ENCODE measurements around the gene ACAP1. TPM values are rescaled to one million over a fixed set of nuclear protein-coding genes. Genes with fewer than 3 reads are reported as not detected.

The ACAP1 gene
- total RNA-seq, 1 donor from 2014 or later, result 3.6 TPM

DNA sequence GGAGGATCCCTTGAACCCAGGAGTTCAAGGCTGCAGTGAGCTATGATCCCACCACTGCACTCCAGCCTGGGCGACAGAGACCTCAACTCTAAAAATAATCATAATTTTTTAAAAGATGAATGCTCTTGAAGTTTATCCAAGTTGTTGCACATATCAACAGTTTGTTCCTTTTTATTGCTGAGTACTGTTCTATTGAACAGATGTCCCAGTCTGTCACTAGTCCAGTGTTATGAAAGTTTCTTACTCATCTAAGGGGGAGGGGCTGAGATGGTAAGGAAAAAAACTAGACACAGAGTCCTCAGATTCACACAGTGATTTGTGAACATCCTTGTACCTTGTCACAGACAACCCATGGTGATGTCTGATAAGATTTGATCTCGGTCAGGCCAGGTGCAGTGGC, 3.9 kb downstream of the ACAP1 start:
- Histone ChIP-seq H3K36me3 (ENCODE audit: control insufficient read depth, insufficient read depth, low read length) (no peaks in the 10 kb centered on the region), H3K4me3 (ENCODE audit: low read depth, low read length) (no peak overlapping the region), H3K27me3 (ENCODE audit: control insufficient read depth, insufficient read depth, low read length) (peaks cover 13% of the 10 kb centered on the region)
- DNase-seq (ENCODE audit: low read depth), result no peak
- TF ChIP-seq, protein P1, sequence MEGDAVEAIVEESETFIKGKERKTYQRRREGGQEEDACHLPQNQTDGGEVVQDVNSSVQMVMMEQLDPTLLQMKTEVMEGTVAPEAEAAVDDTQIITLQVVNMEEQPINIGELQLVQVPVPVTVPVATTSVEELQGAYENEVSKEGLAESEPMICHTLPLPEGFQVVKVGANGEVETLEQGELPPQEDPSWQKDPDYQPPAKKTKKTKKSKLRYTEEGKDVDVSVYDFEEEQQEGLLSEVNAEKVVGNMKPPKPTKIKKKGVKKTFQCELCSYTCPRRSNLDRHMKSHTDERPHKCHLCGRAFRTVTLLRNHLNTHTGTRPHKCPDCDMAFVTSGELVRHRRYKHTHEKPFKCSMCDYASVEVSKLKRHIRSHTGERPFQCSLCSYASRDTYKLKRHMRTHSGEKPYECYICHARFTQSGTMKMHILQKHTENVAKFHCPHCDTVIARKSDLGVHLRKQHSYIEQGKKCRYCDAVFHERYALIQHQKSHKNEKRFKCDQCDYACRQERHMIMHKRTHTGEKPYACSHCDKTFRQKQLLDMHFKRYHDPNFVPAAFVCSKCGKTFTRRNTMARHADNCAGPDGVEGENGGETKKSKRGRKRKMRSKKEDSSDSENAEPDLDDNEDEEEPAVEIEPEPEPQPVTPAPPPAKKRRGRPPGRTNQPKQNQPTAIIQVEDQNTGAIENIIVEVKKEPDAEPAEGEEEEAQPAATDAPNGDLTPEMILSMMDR (IDR thresholded peaks at IDR 0.05; ENCODE audit: insufficient read depth, low read length, poor library complexity, severe bottlenecking), result no peak

DNA sequence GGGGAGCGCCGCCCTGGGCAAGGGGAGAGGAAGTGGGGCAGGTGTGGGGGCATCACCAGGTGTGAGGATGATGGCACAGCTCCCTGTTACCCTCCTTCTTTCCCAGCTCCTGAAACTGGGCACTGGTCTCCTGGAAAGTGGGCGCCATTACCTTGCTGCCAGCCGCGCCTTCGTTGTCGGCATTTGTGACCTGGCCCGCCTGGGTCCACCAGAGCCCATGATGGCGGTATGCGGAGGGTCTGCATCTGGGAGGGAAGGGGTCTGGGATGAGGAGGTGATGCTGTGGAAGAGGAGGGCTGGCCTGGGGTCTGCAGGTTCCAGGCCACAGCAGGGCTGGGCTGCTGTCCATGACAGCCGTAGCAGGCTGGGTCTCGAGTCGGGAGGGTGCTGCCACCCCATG, 5.5 kb downstream of the ACAP1 start:
- no peak overlapping the region for H3K4me3 ChIP-seq (ENCODE audit: low read depth, low read length)
- no peak for DNase-seq (ENCODE audit: low read depth)
- TF ChIP-seq, protein P1 (IDR thresholded peaks at IDR 0.05; ENCODE audit: insufficient read depth, low read length, poor library complexity, severe bottlenecking), result no peak
- peaks cover 13% of the 10 kb centered on the region for H3K27me3 ChIP-seq (ENCODE audit: control insufficient read depth, insufficient read depth, low read length)
- H3K36me3 ChIP-seq (ENCODE audit: control insufficient read depth, insufficient read depth, low read length), result no peaks in the 10 kb centered on the region

DNA sequence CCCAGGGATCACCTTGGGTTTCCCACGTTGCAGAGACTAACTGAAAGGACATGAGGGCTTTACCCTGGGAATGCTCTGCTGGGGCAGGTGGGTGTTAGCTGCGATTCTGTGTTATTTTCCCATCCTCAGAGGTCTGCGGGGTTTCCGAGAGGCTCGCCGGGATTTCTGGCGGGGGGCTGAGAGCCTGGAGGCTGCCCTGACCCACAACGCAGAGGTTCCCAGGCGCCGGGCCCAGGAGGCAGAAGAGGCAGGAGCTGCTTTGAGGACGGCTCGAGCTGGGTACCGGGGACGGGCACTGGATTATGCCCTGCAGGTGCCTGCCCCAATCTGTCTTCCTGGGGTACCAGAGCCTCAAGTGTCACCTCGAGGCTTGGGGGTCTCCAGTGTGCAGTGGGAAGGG, 6.9 kb downstream of the ACAP1 start:
- Histone ChIP-seq H3K4me3 (ENCODE audit: low read depth, low read length) (no peak overlapping the region), H3K27me3 (ENCODE audit: control insufficient read depth, insufficient read depth, low read length) (peaks cover 13% of the 10 kb centered on the region), H3K36me3 (ENCODE audit: control insufficient read depth, insufficient read depth, low read length) (no peaks in the 10 kb centered on the region)
- TF ChIP-seq, protein P1 (IDR thresholded peaks at IDR 0.05; ENCODE audit: insufficient read depth, low read length, poor library complexity, severe bottlenecking), result no peak
- no peak for DNase-seq (ENCODE audit: low read depth)

DNA sequence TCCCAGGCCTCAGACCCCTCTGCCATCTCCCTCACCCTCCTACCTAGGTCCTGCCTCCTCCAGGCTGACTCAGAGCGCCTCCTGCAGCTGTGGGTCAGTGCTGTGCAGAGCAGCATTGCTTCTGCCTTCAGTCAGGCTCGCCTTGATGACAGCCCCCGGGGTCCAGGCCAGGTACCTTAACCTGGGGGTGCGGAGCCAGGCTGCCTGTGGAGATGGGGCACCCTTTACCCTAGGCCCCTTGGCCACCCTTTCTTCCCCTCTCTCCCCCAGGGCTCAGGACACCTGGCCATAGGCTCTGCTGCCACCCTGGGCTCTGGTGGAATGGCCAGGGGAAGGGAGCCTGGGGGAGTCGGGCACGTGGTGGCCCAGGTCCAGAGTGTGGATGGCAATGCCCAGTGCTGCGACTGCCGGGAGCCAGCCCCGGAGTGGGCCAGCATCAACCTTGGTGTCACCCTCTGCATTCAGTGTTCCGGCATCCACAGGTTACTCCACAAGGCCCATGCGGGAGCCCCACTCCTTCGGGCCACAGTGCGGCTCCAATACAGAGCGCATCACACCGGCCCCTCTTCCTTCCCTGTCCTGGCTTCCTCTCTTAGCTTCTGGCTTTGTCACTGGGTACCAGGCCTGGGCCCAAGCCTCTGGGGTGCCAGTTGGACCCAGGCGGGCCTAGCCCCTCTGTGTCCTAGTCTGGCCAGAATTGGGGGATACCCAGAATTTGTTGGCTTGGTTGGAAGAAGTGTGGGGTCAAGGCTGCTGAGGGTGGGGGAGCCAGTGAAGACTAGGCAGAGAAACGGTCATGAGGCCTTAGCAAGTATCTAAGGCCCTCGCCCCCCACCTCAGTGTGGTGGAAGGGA, 10.7 kb downstream of the ACAP1 start:
- no peak overlapping the region for H3K4me3 ChIP-seq (ENCODE audit: low read depth, low read length)
- H3K36me3 ChIP-seq (ENCODE audit: control insufficient read depth, insufficient read depth, low read length), result no peaks in the 10 kb centered on the region
- DNase-seq (ENCODE audit: low read depth), result no peak
- TF ChIP-seq, protein P1 (IDR thresholded peaks at IDR 0.05; ENCODE audit: insufficient read depth, low read length, poor library complexity, severe bottlenecking), result no peak
- peaks cover 9% of the 10 kb centered on the region for H3K27me3 ChIP-seq (ENCODE audit: control insufficient read depth, insufficient read depth, low read length)

DNA sequence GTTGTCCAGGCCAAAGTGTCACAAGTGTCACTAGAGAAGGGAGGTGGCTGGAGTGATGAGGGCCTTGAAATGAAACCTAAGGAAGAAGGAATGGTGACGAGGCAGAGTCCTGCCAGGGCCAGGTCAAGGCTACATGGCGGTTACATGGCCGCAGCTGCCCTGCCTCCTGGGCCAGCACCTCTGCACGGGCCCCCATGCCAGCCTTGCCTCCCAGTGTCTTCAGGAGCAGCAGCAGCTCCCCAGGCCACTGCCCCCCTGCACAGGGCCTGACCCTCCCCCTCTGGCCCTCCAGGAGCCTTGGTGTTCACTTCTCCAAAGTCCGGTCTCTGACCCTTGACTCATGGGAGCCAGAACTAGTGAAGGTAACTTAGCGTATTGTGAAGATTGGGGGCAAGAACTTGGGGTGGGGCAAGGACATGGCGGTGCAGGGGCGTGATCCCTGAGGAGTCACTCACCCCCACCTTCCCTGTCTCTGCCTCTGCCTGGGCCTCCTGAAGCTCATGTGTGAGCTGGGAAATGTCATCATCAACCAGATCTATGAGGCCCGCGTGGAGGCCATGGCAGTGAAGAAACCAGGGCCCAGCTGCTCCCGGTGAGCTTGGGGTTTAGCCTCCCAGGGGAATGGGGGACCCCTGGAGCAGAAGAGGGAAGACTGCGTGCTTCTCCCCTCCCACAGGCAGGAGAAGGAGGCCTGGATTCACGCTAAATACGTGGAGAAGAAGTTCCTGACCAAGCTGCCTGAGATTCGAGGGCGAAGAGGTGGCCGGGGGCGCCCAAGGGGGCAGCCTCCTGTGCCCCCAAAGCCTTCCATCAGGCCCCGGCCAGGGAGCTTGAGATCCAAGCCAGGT, 11.5 kb downstream of the ACAP1 start:
- DNase-seq (ENCODE audit: low read depth), result no peak
- Histone ChIP-seq H3K36me3 (ENCODE audit: control insufficient read depth, insufficient read depth, low read length) (no peaks in the 10 kb centered on the region), H3K4me3 (ENCODE audit: low read depth, low read length) (no peak overlapping the region), H3K27me3 (ENCODE audit: control insufficient read depth, insufficient read depth, low read length) (peaks cover 9% of the 10 kb centered on the region)
- TF ChIP-seq, protein P1 (IDR thresholded peaks at IDR 0.05; ENCODE audit: insufficient read depth, low read length, poor library complexity, severe bottlenecking), result no peak

All from kidney epithelial cell (primary cell).